ENCODE data around the gene COL4A1. TPM values are rescaled to one million over a fixed set of nuclear protein-coding genes. Genes with fewer than 3 reads are reported as not detected.

COL4A1 gene
- polyA plus RNA-seq, 1 donor (not counting 4 experiments of a cell fraction or from before 2014, with no cell fraction given), result 22.3 TPM

- Histone ChIP-seq H3K36me3 (ENCODE audit: control insufficient read depth in 2 of 2, extremely low read depth in 1 of 2, insufficient read depth in 2 of 2, low read length in 2 of 2) (peaks cover 0 to 3% of the 10 kb centered on the region in 2 experiments), H3K27ac (ENCODE audit: control insufficient read depth, insufficient read depth, low read length) (peak overlapping the region; percentile 85), H3K4me3 (ENCODE audit: control insufficient read depth in 2 of 3, extremely low read depth in 1 of 3, insufficient read depth in 2 of 3, low read depth in 1 of 3, low read length in 3 of 3) (peak overlapping the region in 1 of 3 experiments; percentile 24), H4K20me1 (ENCODE audit: control insufficient read depth, extremely low read depth, insufficient read depth, low read length) (peaks cover 2% of the 10 kb centered on the region), H2AFZ (ENCODE audit: control insufficient read depth, low read length) (no peak overlapping the region), H3K4me2 (ENCODE audit: control insufficient read depth, extremely low read depth, insufficient read depth, low read depth, low read length) (peak overlapping the region; percentile 83), H3K79me2 (ENCODE audit: control insufficient read depth, insufficient read depth, low read length) (peaks cover 40% of the 10 kb centered on the region), H3K9me3 (ENCODE audit: control insufficient read depth, low read depth, low read length) (no peaks in the 10 kb centered on the region), H3K9me1 (ENCODE audit: control insufficient read depth, extremely low read depth, insufficient read depth, low read length) (peaks cover 2% of the 10 kb centered on the region), H3K4me1 (ENCODE audit: control insufficient read depth, extremely low read depth, insufficient read depth, low read length) (peaks cover 52% of the 10 kb centered on the region), H3K27me3 (ENCODE audit: control insufficient read depth, extremely low read depth, insufficient read depth, low read length) (no peaks in the 10 kb centered on the region), H3K9ac (ENCODE audit: control insufficient read depth, extremely low read depth, insufficient read depth, low read length) (peak overlapping the region; percentile 8)
- TF ChIP-seq CTCF (optimal IDR thresholded peaks at IDR 0.05 in 1 of 3, IDR thresholded peaks at IDR 0.05 in 1 of 3, conservative IDR thresholded peaks at IDR 0.05 in 1 of 3; ENCODE audit: extremely low read depth in 1 of 3, insufficient read depth in 2 of 3, low read length in 3 of 3) (no peak), EZH2 (IDR thresholded peaks at IDR 0.05; ENCODE audit: low read length) (no peak)
- dilution Hi-C loops (cut with MboI; ENCODE audit: extremely low pct_ligation_motif_present, low sequenced_read_pairs), result no loop called here
- FAIRE-seq (no peak), DNase-seq (ENCODE audit: low read depth, low spot score) (no peak)
Observed at GRCh38 chr13:110348309-110349105, 41.5 kb upstream of the COL4A1 start.

GRCh38 chr13:110347535-110348308 lies 40.8 kb upstream of the COL4A1 start:
- Histone ChIP-seq H3K36me3 (ENCODE audit: control insufficient read depth in 2 of 2, extremely low read depth in 1 of 2, insufficient read depth in 2 of 2, low read length in 2 of 2) (peaks cover 0 to 3% of the 10 kb centered on the region in 2 experiments), H3K4me2 (ENCODE audit: control insufficient read depth, extremely low read depth, insufficient read depth, low read depth, low read length) (peak overlapping the region; percentile 83), H3K27ac (ENCODE audit: control insufficient read depth, insufficient read depth, low read length) (peak overlapping the region; percentile 85), H3K9ac (ENCODE audit: control insufficient read depth, extremely low read depth, insufficient read depth, low read length) (peak overlapping the region; percentile 67), H3K9me1 (ENCODE audit: control insufficient read depth, extremely low read depth, insufficient read depth, low read length) (peaks cover 2% of the 10 kb centered on the region), H3K4me1 (ENCODE audit: control insufficient read depth, extremely low read depth, insufficient read depth, low read length) (peaks cover 60% of the 10 kb centered on the region), H3K4me3 (ENCODE audit: control insufficient read depth in 2 of 3, extremely low read depth in 1 of 3, insufficient read depth in 2 of 3, low read depth in 1 of 3, low read length in 3 of 3) (peak overlapping the region in 1 of 3 experiments; percentile 39), H2AFZ (ENCODE audit: control insufficient read depth, low read length) (no peak overlapping the region), H3K27me3 (ENCODE audit: control insufficient read depth, extremely low read depth, insufficient read depth, low read length) (no peaks in the 10 kb centered on the region), H3K79me2 (ENCODE audit: control insufficient read depth, insufficient read depth, low read length) (peaks cover 33% of the 10 kb centered on the region), H3K9me3 (ENCODE audit: control insufficient read depth, low read depth, low read length) (no peaks in the 10 kb centered on the region), H4K20me1 (ENCODE audit: control insufficient read depth, extremely low read depth, insufficient read depth, low read length) (no peaks in the 10 kb centered on the region)
- no peak for TF ChIP-seq CTCF (optimal IDR thresholded peaks at IDR 0.05 in 1 of 3, IDR thresholded peaks at IDR 0.05 in 1 of 3, conservative IDR thresholded peaks at IDR 0.05 in 1 of 3; ENCODE audit: extremely low read depth in 1 of 3, insufficient read depth in 2 of 3, low read length in 3 of 3)
- no peak for TF ChIP-seq EZH2 (IDR thresholded peaks at IDR 0.05; ENCODE audit: low read length)
- DNase-seq (ENCODE audit: low read depth, low spot score) (peak; percentile 97), FAIRE-seq (peak; percentile 99)
- dilution Hi-C loops (cut with MboI; ENCODE audit: extremely low pct_ligation_motif_present, low sequenced_read_pairs), result no loop called here

Measured in keratinocyte (primary cell).